HG03159 (cell line): ENCODE data around the gene HS6ST2.
A peak's percentile ranks its signal among the peaks of the same experiment; 100 is the strongest.

Source experiments
- ATAC-seq: cut with Tn5 transposase; IDR thresholded peaks from one replicate; pipeline ENCODE4 v1.9.1; 2021; ENCODE audit warnings: mild to moderate bottlenecking, moderate library complexity; ENCODE audit not compliant: unreplicated experiment

Gene HS6ST2

GRCh38 chrX:132624466-132624865 is 334.0 kb downstream of the HS6ST2 start:
- ATAC-seq: no peak

- no peak for ATAC-seq
Observed at GRCh38 chrX:132623942-132624341, 334.5 kb downstream of the HS6ST2 start.

GRCh38 chrX:132623300-132623699 is 335.1 kb downstream of the HS6ST2 start:
- no peak for ATAC-seq

- ATAC-seq: no peak
Observed at GRCh38 chrX:132622130-132622529, 336.3 kb downstream of the HS6ST2 start.

- no peak for ATAC-seq
Observed at GRCh38 chrX:132618810-132619209, 339.6 kb downstream of the HS6ST2 start.

- ATAC-seq: peak; percentile 69
Observed at GRCh38 chrX:132615391-132616131, 342.9 kb downstream of the HS6ST2 start.

GRCh38 chrX:132614297-132614696 is 344.1 kb downstream of the HS6ST2 start:
- ATAC-seq: no peak

- no peak for ATAC-seq
Observed at GRCh38 chrX:132613801-132614200, 344.6 kb downstream of the HS6ST2 start.

- peak; percentile 76 for ATAC-seq
Observed at GRCh38 chrX:132612821-132613564, 345.4 kb downstream of the HS6ST2 start.

- ATAC-seq: no peak
Observed at GRCh38 chrX:132610536-132610935, 347.9 kb downstream of the HS6ST2 start.

GRCh38 chrX:132609362-132609848 is 349.0 kb downstream of the HS6ST2 start:
- no peak for ATAC-seq

GRCh38 chrX:132603700-132604286 is 354.6 kb downstream of the HS6ST2 start:
- ATAC-seq: no peak

- no peak for ATAC-seq
Observed at GRCh38 chrX:132602701-132603100, 355.7 kb downstream of the HS6ST2 start.

- ATAC-seq: no peak
Observed at GRCh38 chrX:132594999-132595398, 363.4 kb downstream of the HS6ST2 start.

- no peak for ATAC-seq
Observed at GRCh38 chrX:132594129-132594528, 364.3 kb downstream of the HS6ST2 start.

- ATAC-seq: peak; percentile 60
Observed at GRCh38 chrX:132592880-132593279, 365.5 kb downstream of the HS6ST2 start.

- ATAC-seq: no peak
Observed at GRCh38 chrX:132591719-132592275, 366.6 kb downstream of the HS6ST2 start.

GRCh38 chrX:132590350-132591026 is 367.9 kb downstream of the HS6ST2 start:
- ATAC-seq: no peak

GRCh38 chrX:132584936-132585335 is 373.5 kb downstream of the HS6ST2 start:
- no peak for ATAC-seq

- no peak for ATAC-seq
Observed at GRCh38 chrX:132576939-132577338, 381.5 kb downstream of the HS6ST2 start.
